SU-DHL-6 (cell line): ENCODE measurements around the gene RIN1.

Source experiments
- H2AFZ ChIP-seq: fragments of 200-600 bp; sonication (generic); 2 replicates; pipeline ENCODE4 v1.6.1; 2014; ENCODE audit warnings: low read depth, mild to moderate bottlenecking, moderate library complexity, mixed read lengths, antibody characterized with exemption, low read length; ENCODE audit not compliant: severe bottlenecking
- H3F3A ChIP-seq: fragments of 200-600 bp; shearing (Covaris generic); 2 replicates; pipeline ENCODE4 v1.6.0; 2016; ENCODE audit warnings: antibody characterized with exemption, mild to moderate bottlenecking; ENCODE audit not compliant: insufficient read depth
- H3K27ac ChIP-seq: fragments of 200-600 bp; sonication (generic); 2 replicates; pipeline ENCODE4 v1.5.1; 2016; ENCODE audit warnings: low read depth, mild to moderate bottlenecking, low read length, moderate library complexity, mixed read lengths
- H3K27me3 ChIP-seq: fragments of 200-600 bp; sonication (generic), shearing (Covaris generic); 2 replicates; pipeline ENCODE4 v1.6.0; 2014; ENCODE audit warnings: mild to moderate bottlenecking, low read length
- H3K36me3 ChIP-seq: fragments of 200-600 bp; sonication (generic); 2 replicates; pipeline ENCODE4 v1.6.1; 2014; ENCODE audit warnings: mild to moderate bottlenecking, low read length, mixed read lengths
- H3K4me2 ChIP-seq: fragments of 300-600, 200-600 bp; shearing (Covaris generic), sonication (generic); 2 replicates; pipeline ENCODE4 v1.6.0; 2014; ENCODE audit warnings: low read length, low read depth, mild to moderate bottlenecking; ENCODE audit not compliant: poor library complexity, severe bottlenecking
- H3K4me3 ChIP-seq: fragments of 200-600 bp; sonication (generic); 2 replicates; pipeline ENCODE4 v1.5.1; 2014; ENCODE audit warnings: antibody characterized with exemption, low read length, mild to moderate bottlenecking, mixed read lengths; ENCODE audit not compliant: insufficient read depth, poor library complexity, severe bottlenecking
- H3K79me2 ChIP-seq: fragments of 200-600 bp; sonication (generic); 2 replicates; pipeline ENCODE4 v1.6.1; 2014; ENCODE audit warnings: mild to moderate bottlenecking, low read length, moderate library complexity; ENCODE audit not compliant: insufficient read depth
- H3K9ac ChIP-seq: fragments of 200-600 bp; sonication (generic); 2 replicates; pipeline ENCODE4 v1.7.0; 2014; ENCODE audit warnings: mild to moderate bottlenecking, low read length
- H3K9me2 ChIP-seq: fragments of 200-600 bp; sonication (generic); replicated peaks from 2 replicates; pipeline ENCODE4 v1.6.1; 2014; ENCODE audit warnings: low read length; ENCODE audit not compliant: insufficient read depth
- H3K9me3 ChIP-seq: fragments of 200-600 bp; sonication (generic); 2 replicates; pipeline ENCODE4 v1.6.1; 2014; ENCODE audit warnings: low read length, mixed read lengths; ENCODE audit not compliant: insufficient read depth
- H4K20me1 ChIP-seq: fragments of 200-600 bp; sonication (generic); 2 replicates; pipeline ENCODE4 v1.6.1; 2014; ENCODE audit warnings: low read depth, mild to moderate bottlenecking, antibody characterized with exemption, low read length, moderate library complexity, mixed read lengths
- CTCF ChIP-seq: fragments of 200-600 bp; sonication (generic); IDR thresholded peaks from one replicate; pipeline ENCODE4 v1.5.1; 2017; ENCODE audit warnings: antibody characterized with exemption, mild to moderate bottlenecking, low read length, moderate library complexity; ENCODE audit not compliant: insufficient read depth, poor library complexity, severe bottlenecking
- EZH2phosphoT487 ChIP-seq: fragments of 200-600 bp; sonication (generic), shearing (Covaris generic); conservative IDR thresholded peaks from 2 replicates; pipeline ENCODE4 v1.6.1; 2018; ENCODE audit warnings: mild to moderate bottlenecking, antibody characterized with exemption, low read length, moderate library complexity, mixed read lengths

RIN1 gene

DNA sequence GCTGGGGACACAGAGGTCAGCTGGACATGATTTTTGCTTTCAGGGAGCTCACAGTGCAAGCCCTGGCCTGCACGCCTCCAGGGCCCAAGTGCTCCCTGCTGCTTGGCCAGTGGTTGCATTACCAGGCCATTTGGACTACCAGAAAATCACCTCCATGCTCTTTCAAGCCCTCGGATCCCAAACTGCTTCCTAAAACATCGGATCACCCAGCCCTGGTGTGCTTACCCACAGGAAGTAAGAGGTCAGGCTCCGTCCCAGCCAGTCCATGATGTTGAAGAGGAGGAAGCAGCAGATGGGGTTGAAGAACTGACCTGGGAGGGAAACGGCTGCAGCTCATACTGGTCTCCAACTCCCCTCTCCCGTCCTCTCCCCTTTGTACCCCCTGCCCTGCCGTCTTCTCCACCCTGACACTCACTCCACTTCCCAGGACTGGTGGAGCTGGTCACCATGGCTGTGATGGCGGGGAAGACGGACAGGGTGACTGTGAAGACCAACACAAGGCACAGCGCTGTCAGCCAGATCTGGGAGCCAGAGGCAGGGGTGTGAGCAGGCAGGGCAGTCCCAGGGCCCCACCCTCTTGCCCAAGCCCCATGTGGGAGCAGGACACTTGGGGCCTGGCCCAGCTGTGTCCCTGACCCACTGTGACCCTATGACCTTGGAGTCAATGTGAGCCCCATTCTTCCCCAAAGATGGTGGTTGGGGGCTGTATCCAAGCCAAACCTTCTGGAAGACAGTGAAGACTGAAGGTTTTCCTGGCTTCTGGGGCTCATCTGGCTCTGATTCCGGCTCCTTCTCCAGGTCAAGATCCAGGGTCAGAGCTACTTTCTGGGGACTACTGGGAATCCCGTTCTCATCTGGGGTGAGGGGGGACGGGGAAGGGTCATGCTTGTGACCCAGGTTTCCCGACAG lies 29.7 kb upstream of the RIN1 start:
- TF ChIP-seq EZH2phosphoT487 (no peak), CTCF (no peak)
- H3K9ac ChIP-seq = no peak overlapping the region
- no peaks in the 10 kb centered on the region for H3K9me3 ChIP-seq
- no peak overlapping the region for H2AFZ ChIP-seq
- no peak overlapping the region for H3K27ac ChIP-seq
- no peaks in the 10 kb centered on the region for H3F3A ChIP-seq
- no peaks in the 10 kb centered on the region for H3K36me3 ChIP-seq
- no peak overlapping the region for H3K4me2 ChIP-seq
- H4K20me1 ChIP-seq = no peaks in the 10 kb centered on the region
- H3K4me3 ChIP-seq = no peak overlapping the region
- H3K9me2 ChIP-seq = no peaks in the 10 kb centered on the region
- H3K79me2 ChIP-seq = no peaks in the 10 kb centered on the region
- H3K27me3 ChIP-seq = no peaks in the 10 kb centered on the region

- no peaks in the 10 kb centered on the region for H3K79me2 ChIP-seq
- H3K9me2 ChIP-seq = no peaks in the 10 kb centered on the region
- H3K4me3 ChIP-seq = no peak overlapping the region
- no peaks in the 10 kb centered on the region for H3K36me3 ChIP-seq
- no peak overlapping the region for H3K9ac ChIP-seq
- H3K27ac ChIP-seq = no peak overlapping the region
- no peaks in the 10 kb centered on the region for H3F3A ChIP-seq
- H2AFZ ChIP-seq = no peak overlapping the region
- H3K27me3 ChIP-seq = no peaks in the 10 kb centered on the region
- no peaks in the 10 kb centered on the region for H3K9me3 ChIP-seq
- no peaks in the 10 kb centered on the region for H4K20me1 ChIP-seq
- H3K4me2 ChIP-seq = no peak overlapping the region
- TF ChIP-seq EZH2phosphoT487 (no peak), CTCF (no peak)
These were observed 28.9 kb upstream of the RIN1 start for GRCh38 chr11:66365166-66365565.

GRCh38 chr11:66363805-66364535 lies 27.7 kb upstream of the RIN1 start:
- TF ChIP-seq EZH2phosphoT487 (no peak), CTCF (peak; percentile 96)
- Histone ChIP-seq H3K36me3 (no peaks in the 10 kb centered on the region), H3K9me3 (no peaks in the 10 kb centered on the region), H3K4me2 (no peak overlapping the region), H3K9me2 (no peaks in the 10 kb centered on the region), H3F3A (no peaks in the 10 kb centered on the region), H3K27me3 (no peaks in the 10 kb centered on the region), H4K20me1 (no peaks in the 10 kb centered on the region), H3K4me3 (no peak overlapping the region), H3K9ac (no peak overlapping the region), H3K79me2 (no peaks in the 10 kb centered on the region), H2AFZ (no peak overlapping the region), H3K27ac (no peak overlapping the region)
